ENCODE measurements around the gene BRD8.

The BRD8 gene

GRCh38 chr5:138096997-138097828, 81.2 kb downstream of the BRD8 start:
- DNase-seq: no peak

DNA sequence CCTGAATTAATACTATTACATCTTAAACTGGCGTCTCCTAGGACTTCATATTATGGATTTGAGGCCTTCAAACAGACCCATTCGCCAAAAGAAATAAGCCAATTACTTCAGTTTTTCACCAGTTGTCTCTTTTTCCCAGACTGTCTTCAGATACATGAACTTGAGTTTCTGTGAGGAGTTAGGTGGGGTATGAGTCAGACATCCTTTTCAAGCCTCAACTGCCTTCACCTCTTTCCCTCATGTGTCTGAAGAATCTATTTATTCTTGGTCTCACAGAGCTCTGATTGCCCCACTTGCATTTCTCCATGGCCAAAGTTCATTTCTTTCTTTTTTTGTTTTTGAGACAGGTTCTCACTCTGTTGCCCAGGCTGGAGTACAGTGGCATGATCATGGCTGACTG, 82.1 kb downstream of the BRD8 start:
- DNase-seq: no peak

GRCh38 chr5:138095100-138095907, 83.1 kb downstream of the BRD8 start:
- no peak for DNase-seq

DNA sequence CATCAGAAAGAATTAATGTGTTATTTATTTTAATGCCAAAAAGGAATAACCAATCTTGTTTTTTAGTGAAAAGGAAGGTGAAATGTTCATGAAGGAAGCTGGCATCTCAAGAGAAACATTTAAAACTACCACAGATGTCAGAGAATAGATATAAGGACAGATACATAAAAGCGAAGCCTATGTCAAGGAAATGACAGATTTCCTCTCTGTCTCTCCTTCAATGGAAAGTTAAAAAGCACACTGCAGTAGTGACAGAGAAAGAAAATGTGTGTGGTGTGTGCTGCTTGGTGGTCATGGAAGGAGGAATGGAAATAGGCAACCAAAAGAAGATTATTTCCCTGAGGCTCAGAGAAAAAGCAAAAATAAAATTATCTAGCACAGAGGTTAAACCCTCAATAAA, 85.4 kb downstream of the BRD8 start:
- DNase-seq: no peak

GRCh38 chr5:138092301-138092700, 86.1 kb downstream of the BRD8 start:
- no peak for DNase-seq

- DNase-seq: no peak
Measured at GRCh38 chr5:138091685-138092084, 86.7 kb downstream of the BRD8 start.
